Right lobe of liver (tissue), 6 donors: Measurements from ENCODE around the gene ARHGAP22. TPM values are rescaled to one million over a fixed set of nuclear protein-coding genes. Genes with fewer than 3 reads are reported as not detected.

ENCODE experiments used
- ATAC-seq, 4 donors: fragments of 200-7000 bp; cut with Tn5 transposase; one replicate each; pipeline ENCODE4 v1.9.1; 2020; ENCODE audit warnings: mild to moderate bottlenecking in 4 of 4, moderate library complexity in 4 of 4
- DNase-seq, 3 donors: peaks; one replicate each; pipeline ENCODE4 v3.0.0-alpha.2; 2020
- H3K27ac ChIP-seq, 3 donors: fragments of 200-600 bp; one replicate each; pipeline ENCODE4 v1.8.0; 2022
- H3K27me3 ChIP-seq, 2 donors: fragments of 200-600 bp; one replicate each; pipeline ENCODE4 v1.8.0; 2022
- H3K36me3 ChIP-seq, 4 donors: fragments of 200-600 bp; sonication (generic) in 1 of 4; one replicate each; pipeline versions ENCODE4 v1.5.1 to v1.8.0; 2017 to 2022; ENCODE audit warnings: control low read depth in 1 of 4
- H3K4me1 ChIP-seq, 4 donors: fragments of 200-600 bp; sonication (generic) in 1 of 4; one replicate each; pipeline versions ENCODE4 v1.5.1 to v1.8.0; 2017 to 2022; ENCODE audit warnings: control low read depth in 1 of 4
- H3K4me3 ChIP-seq, 3 donors: fragments of 200-600 bp; one replicate each; pipeline ENCODE4 v1.8.0; 2022
- H3K9me3 ChIP-seq, 4 donors: fragments of 200-600 bp; sonication (generic) in 1 of 4; one replicate each; pipeline versions ENCODE4 v1.5.1 to v1.8.0; 2017 to 2022; ENCODE audit warnings: control low read depth in 1 of 4
- POLR2A ChIP-seq: fragments of 450-650 bp; IDR thresholded peaks from one replicate; pipeline ENCODE4 v1.6.1; 2017; ENCODE audit warnings: antibody characterized with exemption, mild to moderate bottlenecking
- WGBS: methylation state at CpG from one replicate; pipeline ENCODE4 v1.1.6; 2018; ENCODE audit warnings: low coverage, low lambda C conversion rate; ENCODE audit not compliant: insufficient coverage; ENCODE audit errors: missing lambda C conversion rate; 5-methylcytosine and 5-hydroxymethylcytosine counted together
- intact Hi-C, 2 donors: fragments of 100-400 bp; cut with DNase I; formaldehyde crosslinking; loops; one replicate each; pipeline versions ENCODE4 v1.11.2 to v1.14.1; 2022
- total RNA-seq, 6 experiments: library from RNA; depleted of rRNA in 2 of 6; stranded (reverse); fragments of >200 nt in 2 of 6; fragmentation: NEBNext Ultra II Directional in 3 of 6; extraction: Animal tissue kit (Norgen Biotek cat#: 25700) in 3 of 6; gene quantifications; one replicate each; pipeline versions ENCODE4 v1.1.0 to v1.2.4, GENCODE V29; 2016 to 2023
- TF ChIP-seq, protein P1 (sequence below), 4 donors: fragments of 200-600 bp in 3 of 4; fragments of 450-650 bp in 1 of 4; IDR thresholded peaks; one replicate each; pipeline versions ENCODE4 v1.5.1 to v1.8.0; 2016 to 2022; ENCODE audit warnings: antibody characterized with exemption in 4 of 4, mild to moderate bottlenecking in 2 of 4
- donor health status: DM: no; HTN: yes; CAD: no.
- donor health status: DM: no; HTN: no; CAD: no.
- donor health status: DM: no; HTN: no; CAD: no.
- donor health status: DM: no; HTN: yes; CAD: no.
- donor health status: DM: no; HTN: yes; CAD: no.

The ARHGAP22 gene
- total RNA-seq, 6 experiments from 2014 or later = 0.22 to 3.6 (median 0.64) TPM

DNA sequence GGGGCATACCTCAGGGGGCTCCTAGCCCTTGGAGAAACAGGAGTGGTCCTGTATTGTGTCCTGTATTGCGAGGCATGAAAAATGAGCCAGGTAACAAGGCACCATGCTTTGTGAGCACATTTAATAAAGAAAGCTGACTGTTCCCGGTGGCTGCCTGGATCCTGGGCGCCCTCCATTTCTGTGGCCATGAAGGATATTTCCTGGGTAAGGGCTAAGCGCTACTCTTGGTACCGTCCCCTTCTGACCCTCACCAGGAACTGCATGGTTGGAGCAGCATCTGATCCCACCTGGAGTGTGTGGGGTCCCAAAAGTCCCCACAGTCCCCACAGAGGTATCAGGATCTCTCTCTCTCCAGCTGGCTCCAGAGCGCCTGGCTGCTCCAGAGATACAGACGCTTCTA lies 158.9 kb downstream of the ARHGAP22 start:
- Histone ChIP-seq H3K27me3 (no peaks in the 10 kb centered on the region), H3K9me3 (no peaks in the 10 kb centered on the region), H3K36me3 (no peaks in the 10 kb centered on the region), H3K4me3 (no peak overlapping the region), H3K27ac (no peak overlapping the region), H3K4me1 (no peaks in the 10 kb centered on the region)
- no peak for ATAC-seq
- DNase-seq = no peak
- intact Hi-C loops = no loop called here
- TF ChIP-seq, protein P1, sequence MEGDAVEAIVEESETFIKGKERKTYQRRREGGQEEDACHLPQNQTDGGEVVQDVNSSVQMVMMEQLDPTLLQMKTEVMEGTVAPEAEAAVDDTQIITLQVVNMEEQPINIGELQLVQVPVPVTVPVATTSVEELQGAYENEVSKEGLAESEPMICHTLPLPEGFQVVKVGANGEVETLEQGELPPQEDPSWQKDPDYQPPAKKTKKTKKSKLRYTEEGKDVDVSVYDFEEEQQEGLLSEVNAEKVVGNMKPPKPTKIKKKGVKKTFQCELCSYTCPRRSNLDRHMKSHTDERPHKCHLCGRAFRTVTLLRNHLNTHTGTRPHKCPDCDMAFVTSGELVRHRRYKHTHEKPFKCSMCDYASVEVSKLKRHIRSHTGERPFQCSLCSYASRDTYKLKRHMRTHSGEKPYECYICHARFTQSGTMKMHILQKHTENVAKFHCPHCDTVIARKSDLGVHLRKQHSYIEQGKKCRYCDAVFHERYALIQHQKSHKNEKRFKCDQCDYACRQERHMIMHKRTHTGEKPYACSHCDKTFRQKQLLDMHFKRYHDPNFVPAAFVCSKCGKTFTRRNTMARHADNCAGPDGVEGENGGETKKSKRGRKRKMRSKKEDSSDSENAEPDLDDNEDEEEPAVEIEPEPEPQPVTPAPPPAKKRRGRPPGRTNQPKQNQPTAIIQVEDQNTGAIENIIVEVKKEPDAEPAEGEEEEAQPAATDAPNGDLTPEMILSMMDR (IDR thresholded peaks at IDR 0.05) = no peak
- no peak for TF ChIP-seq POLR2A
- 100% methylated on average over 1 of the region's 7 CpGs for WGBS

- Histone ChIP-seq H3K4me1 (no peaks in the 10 kb centered on the region), H3K4me3 (no peak overlapping the region), H3K36me3 (no peaks in the 10 kb centered on the region), H3K27me3 (no peaks in the 10 kb centered on the region), H3K9me3 (no peaks in the 10 kb centered on the region), H3K27ac (no peak overlapping the region)
- intact Hi-C loops = no loop called here
- DNase-seq (peak in 2 of 3 donors; percentile 37 to 45), ATAC-seq (no peak)
- TF ChIP-seq POLR2A = no peak
- TF ChIP-seq, protein P1 (IDR thresholded peaks at IDR 0.05) = no peak
- WGBS = 80% methylated on average over 5 of the region's 20 CpGs
Observed at GRCh38 chr10:48444861-48445841, 159.7 kb downstream of the ARHGAP22 start.

DNA sequence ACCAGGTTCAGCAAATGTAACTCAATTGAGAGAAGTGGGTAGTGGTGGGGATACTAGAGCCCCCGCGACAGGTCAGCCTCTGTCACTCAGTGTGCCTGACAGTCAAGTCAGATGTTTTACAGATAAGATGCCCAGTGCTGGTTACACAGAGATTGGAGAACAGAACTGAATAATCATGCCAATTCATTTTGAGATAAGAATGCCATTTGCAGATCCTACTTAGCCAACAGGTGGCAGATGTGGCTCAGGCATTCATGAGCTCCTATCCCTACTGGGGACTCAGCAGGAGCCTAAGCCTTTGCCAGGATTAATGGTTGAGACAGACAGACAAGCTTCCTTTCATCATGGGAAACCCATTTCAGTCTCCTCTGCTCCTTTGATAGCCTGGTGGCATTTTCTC lies 160.6 kb downstream of the ARHGAP22 start:
- Histone ChIP-seq H3K27me3 (no peaks in the 10 kb centered on the region), H3K4me1 (no peaks in the 10 kb centered on the region), H3K36me3 (no peaks in the 10 kb centered on the region), H3K27ac (no peak overlapping the region), H3K4me3 (no peak overlapping the region), H3K9me3 (no peaks in the 10 kb centered on the region)
- 55% methylated on average over 2 of the region's 2 CpGs for WGBS
- TF ChIP-seq POLR2A = no peak
- TF ChIP-seq, protein P1 (IDR thresholded peaks at IDR 0.05) = peak; percentile 14 to 42 (median 28)
- peak in 1 of 3 donors; percentile 40 for DNase-seq
- ATAC-seq = peak; percentile 27 to 63 (median 48)
- intact Hi-C loops = no loop called here

DNA sequence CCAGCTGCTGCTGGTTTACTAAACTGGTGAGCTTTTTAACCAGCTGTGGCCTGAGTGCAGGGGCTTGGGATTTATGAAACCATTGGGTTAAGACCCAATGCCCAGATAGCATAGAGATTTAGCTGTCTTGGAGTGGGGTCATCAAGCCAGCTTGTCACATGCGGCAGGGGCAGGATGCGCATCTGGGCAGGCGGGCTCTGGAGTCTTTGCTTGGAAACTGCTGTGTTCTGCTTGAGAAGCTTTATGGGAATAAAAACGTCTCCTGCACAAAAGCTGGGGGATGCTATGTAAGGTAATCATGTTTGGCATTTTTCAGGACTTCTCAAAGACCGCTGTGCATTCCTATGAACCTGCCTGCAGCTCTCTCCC lies 162.1 kb downstream of the ARHGAP22 start:
- Histone ChIP-seq H3K9me3 (no peaks in the 10 kb centered on the region), H3K4me3 (no peak overlapping the region), H3K27ac (no peak overlapping the region), H3K27me3 (no peaks in the 10 kb centered on the region), H3K4me1 (no peaks in the 10 kb centered on the region), H3K36me3 (no peaks in the 10 kb centered on the region)
- TF ChIP-seq POLR2A = no peak
- TF ChIP-seq, protein P1 (IDR thresholded peaks at IDR 0.05) = no peak
- WGBS = 71% methylated on average over 5 of the region's 5 CpGs
- intact Hi-C loops = no loop called here
- no peak for ATAC-seq
- DNase-seq = no peak
